ENCODE results near the gene PARP4. TPM values are rescaled to one million over a fixed set of nuclear protein-coding genes. Genes with fewer than 3 reads are reported as not detected.
"Not testable (repeated sequence)": the region's sequence is repeated elsewhere in the genome, so short reads cannot be mapped to it uniquely, and the experiment has no call there.

The PARP4 gene
- total and polyA plus RNA-seq, 4 experiments from 2014 or later, result 51.0 to 92.9 (median 77.7) TPM

GRCh38 chr13:24516919-24517318 lies 4.3 kb upstream of the PARP4 start:
- H3K27ac ChIP-seq (ENCODE audit: low read depth, low read length), result no peak overlapping the region
- Mint-ChIP-seq H3K36me3 (peaks cover 0 to 4% of the 10 kb centered on the region in 2 donors), H3K4me1 (peaks cover 8 to 16% (median 13%) of the 10 kb centered on the region in 4 donors), H3K9me3 (peaks cover 0 to 2% (median 0%) of the 10 kb centered on the region in 8 donors), H3K27me3 (no peaks in the 10 kb centered on the region), H3K4me3 (no peak overlapping the region), H3K27ac (no peak overlapping the region)
- ChIA-PET CTCF (ENCODE audit: partially characterized antibody) (no interaction called here), POLR2A (ENCODE audit: partially characterized antibody) (no interaction called here)
- no peak for DNase-seq
- no peak overlapping the region for H3K4me3 ChIP-seq (ENCODE audit: low read length in 2 of 2)
- H3K36me3 ChIP-seq (ENCODE audit: insufficient read depth, low read length), result no peaks in the 10 kb centered on the region
- peaks cover 5% of the 10 kb centered on the region for H3K4me1 ChIP-seq (ENCODE audit: insufficient read depth, low read length)
- no peaks in the 10 kb centered on the region for H3K9me3 ChIP-seq (ENCODE audit: control insufficient read depth in 1 of 2, low read length in 2 of 2)
- H3K27me3 ChIP-seq (ENCODE audit: insufficient read depth, low read length), result no peaks in the 10 kb centered on the region
- intact Hi-C loops (cut with micrococcal nuclease), result no loop called here

GRCh38 chr13:24512908-24513213 lies 283 bp upstream of the PARP4 start:
- H3K9me3 Mint-ChIP-seq, result peaks cover 0 to 2% (median 0%) of the 10 kb centered on the region in 8 donors
- ChIA-PET CTCF (ENCODE audit: partially characterized antibody) (no interaction called here), POLR2A (ENCODE audit: partially characterized antibody) (interaction anchor here (0.9 to 1.0 kb wide), 3 partner anchors 56 to 251 kb away, joined by 3 read pairs; no protein-coding TSS in a partner anchor)
- peak overlapping the region; percentile 83 to 94 (median 92) for H3K4me3 Mint-ChIP-seq
- Histone ChIP-seq H3K4me3 (ENCODE audit: low read length in 2 of 2) (peak overlapping the region; percentile 59), H3K27me3 (ENCODE audit: insufficient read depth, low read length) (no peaks in the 10 kb centered on the region), H3K36me3 (ENCODE audit: insufficient read depth, low read length) (no peaks in the 10 kb centered on the region), H3K9me3 (ENCODE audit: control insufficient read depth in 1 of 2, low read length in 2 of 2) (no peaks in the 10 kb centered on the region), H3K4me1 (ENCODE audit: insufficient read depth, low read length) (peaks cover 18% of the 10 kb centered on the region), H3K27ac (ENCODE audit: low read depth, low read length) (peak overlapping the region; percentile 77)
- no peaks in the 10 kb centered on the region for H3K27me3 Mint-ChIP-seq
- H3K27ac Mint-ChIP-seq, result peak overlapping the region; percentile 65 to 97 (median 92)
- intact Hi-C loops (cut with micrococcal nuclease), result loop anchor here (2.0 to 5.0 kb wide), 4 partner anchors 42 to 261 kb away; no protein-coding TSS in a partner anchor
- DNase-seq, result no peak
- H3K4me1 Mint-ChIP-seq, result peaks cover 16 to 45% (median 30%) of the 10 kb centered on the region in 4 donors
- peaks cover 1 to 19% of the 10 kb centered on the region in 2 donors for H3K36me3 Mint-ChIP-seq

GRCh38 chr13:24511816-24512196 lies 772 bp downstream of the PARP4 start:
- intact Hi-C loops (cut with micrococcal nuclease), result loop anchor here (2.0 to 5.0 kb wide), 4 partner anchors 43 to 260 kb away; no protein-coding TSS in a partner anchor
- Histone ChIP-seq H3K36me3 (ENCODE audit: insufficient read depth, low read length) (no peaks in the 10 kb centered on the region), H3K4me3 (ENCODE audit: low read length in 2 of 2) (peak overlapping the region; percentile 59), H3K27me3 (ENCODE audit: insufficient read depth, low read length) (no peaks in the 10 kb centered on the region), H3K4me1 (ENCODE audit: insufficient read depth, low read length) (peaks cover 18% of the 10 kb centered on the region), H3K27ac (ENCODE audit: low read depth, low read length) (peak overlapping the region; percentile 77), H3K9me3 (ENCODE audit: control insufficient read depth in 1 of 2, low read length in 2 of 2) (no peaks in the 10 kb centered on the region)
- Mint-ChIP-seq H3K9me3 (peaks cover 0 to 3% (median 0%) of the 10 kb centered on the region in 8 donors), H3K4me3 (peak overlapping the region; percentile 83 to 94 (median 92)), H3K27me3 (no peaks in the 10 kb centered on the region), H3K4me1 (peaks cover 19 to 48% (median 33%) of the 10 kb centered on the region in 4 donors), H3K27ac (peak overlapping the region; percentile 88 to 97 (median 92)), H3K36me3 (peaks cover 7 to 26% of the 10 kb centered on the region in 2 donors)
- ChIA-PET CTCF (ENCODE audit: partially characterized antibody) (no interaction called here), POLR2A (ENCODE audit: partially characterized antibody) (interaction anchor here (0.7 to 2.1 kb wide), 3 partner anchors 12 to 261 kb away, joined by 3 to 7 read pairs (median 5); no protein-coding TSS in a partner anchor)
- no peak for DNase-seq

- Mint-ChIP-seq H3K27ac (peak overlapping the region; percentile 88 to 97 (median 92)), H3K27me3 (no peaks in the 10 kb centered on the region), H3K36me3 (peaks cover 7 to 28% of the 10 kb centered on the region in 2 donors), H3K4me1 (peaks cover 19 to 51% (median 33%) of the 10 kb centered on the region in 4 donors), H3K9me3 (peaks cover 0 to 3% (median 0%) of the 10 kb centered on the region in 8 donors), H3K4me3 (peak overlapping the region; percentile 83 to 94 (median 92))
- ChIA-PET CTCF (ENCODE audit: partially characterized antibody) (no interaction called here), POLR2A (ENCODE audit: partially characterized antibody) (interaction anchor here (1.1 to 2.1 kb wide), 4 partner anchors 16 to 260 kb away, joined by 3 to 7 read pairs (median 4); no protein-coding TSS in a partner anchor)
- peak; percentile 37 to 64 (median 48) for DNase-seq
- H3K27ac ChIP-seq (ENCODE audit: low read depth, low read length), result peak overlapping the region; percentile 77
- H3K4me3 ChIP-seq (ENCODE audit: low read length in 2 of 2), result peak overlapping the region; percentile 59
- intact Hi-C loops (cut with micrococcal nuclease), result loop anchor here (5.0 kb wide), 3 partner anchors 106 to 259 kb away; no protein-coding TSS in a partner anchor
- peaks cover 18% of the 10 kb centered on the region for H3K4me1 ChIP-seq (ENCODE audit: insufficient read depth, low read length)
- no peaks in the 10 kb centered on the region for H3K9me3 ChIP-seq (ENCODE audit: control insufficient read depth in 1 of 2, low read length in 2 of 2)
- H3K36me3 ChIP-seq (ENCODE audit: insufficient read depth, low read length), result no peaks in the 10 kb centered on the region
- no peaks in the 10 kb centered on the region for H3K27me3 ChIP-seq (ENCODE audit: insufficient read depth, low read length)
Observed at GRCh38 chr13:24511019-24511815, 1.4 kb downstream of the PARP4 start.

GRCh38 chr13:24506698-24507335 lies 5.8 kb downstream of the PARP4 start:
- ChIA-PET POLR2A (ENCODE audit: partially characterized antibody) (no interaction called here), CTCF (ENCODE audit: partially characterized antibody) (interaction anchor here (1.0 kb wide), 1 partner anchor 20 kb away, joined by 3 read pairs; no protein-coding TSS in a partner anchor)
- Mint-ChIP-seq H3K4me1 (peaks cover 23 to 69% (median 34%) of the 10 kb centered on the region in 4 donors), H3K4me3 (no peak overlapping the region), H3K27ac (no peak overlapping the region), H3K9me3 (peaks cover 0 to 1% (median 0%) of the 10 kb centered on the region in 8 donors), H3K36me3 (peaks cover 24 to 42% of the 10 kb centered on the region in 2 donors), H3K27me3 (no peaks in the 10 kb centered on the region)
- Histone ChIP-seq H3K27ac (ENCODE audit: low read depth, low read length) (no peak overlapping the region), H3K9me3 (ENCODE audit: control insufficient read depth in 1 of 2, low read length in 2 of 2) (no peaks in the 10 kb centered on the region), H3K36me3 (ENCODE audit: insufficient read depth, low read length) (peaks cover 12% of the 10 kb centered on the region), H3K4me3 (ENCODE audit: low read length in 2 of 2) (no peak overlapping the region), H3K4me1 (ENCODE audit: insufficient read depth, low read length) (peaks cover 12% of the 10 kb centered on the region), H3K27me3 (ENCODE audit: insufficient read depth, low read length) (no peaks in the 10 kb centered on the region)
- DNase-seq, result no peak
- intact Hi-C loops (cut with micrococcal nuclease), result no loop called here

- H3K4me1 Mint-ChIP-seq, result peaks cover 19 to 68% (median 30%) of the 10 kb centered on the region in 4 donors
- intact Hi-C loops (cut with micrococcal nuclease), result not testable (repeated sequence)
- H3K36me3 ChIP-seq (ENCODE audit: insufficient read depth, low read length), result peaks cover 16% of the 10 kb centered on the region
Observed at GRCh38 chr13:24506283-24506682, 6.3 kb downstream of the PARP4 start.

GRCh38 chr13:24505756-24506155 lies 6.8 kb downstream of the PARP4 start:
- Histone ChIP-seq H3K9me3 (ENCODE audit: control insufficient read depth in 1 of 2, low read length in 2 of 2) (no peaks in the 10 kb centered on the region), H3K4me1 (ENCODE audit: insufficient read depth, low read length) (peaks cover 10% of the 10 kb centered on the region), H3K36me3 (ENCODE audit: insufficient read depth, low read length) (peaks cover 16% of the 10 kb centered on the region), H3K27ac (ENCODE audit: low read depth, low read length) (no peak overlapping the region), H3K4me3 (ENCODE audit: low read length in 2 of 2) (no peak overlapping the region), H3K27me3 (ENCODE audit: insufficient read depth, low read length) (no peaks in the 10 kb centered on the region)
- peaks cover 0 to 1% (median 0%) of the 10 kb centered on the region in 8 donors for H3K9me3 Mint-ChIP-seq
- H3K27ac Mint-ChIP-seq, result no peak overlapping the region
- ChIA-PET POLR2A (ENCODE audit: partially characterized antibody) (no interaction called here), CTCF (ENCODE audit: partially characterized antibody) (no interaction called here)
- H3K4me1 Mint-ChIP-seq, result peaks cover 17 to 64% (median 26%) of the 10 kb centered on the region in 4 donors
- H3K4me3 Mint-ChIP-seq, result no peak overlapping the region
- no peaks in the 10 kb centered on the region for H3K27me3 Mint-ChIP-seq
- H3K36me3 Mint-ChIP-seq, result peaks cover 28 to 44% of the 10 kb centered on the region in 2 donors
- intact Hi-C loops (cut with micrococcal nuclease), result no loop called here
- no peak for DNase-seq

More at GRCh38 chr13:24506283-24506682, 6.3 kb downstream of the PARP4 start:
- H3K4me1 ChIP-seq (ENCODE audit: insufficient read depth, low read length), result peaks cover 12% of the 10 kb centered on the region
- DNase-seq; H3K4me3 Mint-ChIP-seq; H3K9me3 ChIP-seq (ENCODE audit: control insufficient read depth in 1 of 2, low read length in 2 of 2); H3K27me3 ChIP-seq (ENCODE audit: insufficient read depth, low read length); H3K4me3 ChIP-seq (ENCODE audit: low read length in 2 of 2); POLR2A ChIA-PET (ENCODE audit: partially characterized antibody); H3K27ac ChIP-seq (ENCODE audit: low read depth, low read length); H3K27me3 Mint-ChIP-seq; H3K27ac Mint-ChIP-seq; H3K9me3 Mint-ChIP-seq: not testable (repeated sequence)
- peaks cover 26 to 42% of the 10 kb centered on the region in 2 donors for H3K36me3 Mint-ChIP-seq
- CTCF ChIA-PET (ENCODE audit: partially characterized antibody), result interaction anchor here (1.0 kb wide), 1 partner anchor 20 kb away, joined by 3 read pairs; no protein-coding TSS in a partner anchor
